ENCODE results near the gene GNLY.

Gene GNLY

GRCh38 chr2:85744741-85745601, 50.8 kb downstream of the GNLY start:
- peak in 4 of 14 donors; percentile 32 to 66 (median 44) for DNase-seq

GRCh38 chr2:85745619-85746018, 51.5 kb downstream of the GNLY start:
- no peak for DNase-seq

DNA sequence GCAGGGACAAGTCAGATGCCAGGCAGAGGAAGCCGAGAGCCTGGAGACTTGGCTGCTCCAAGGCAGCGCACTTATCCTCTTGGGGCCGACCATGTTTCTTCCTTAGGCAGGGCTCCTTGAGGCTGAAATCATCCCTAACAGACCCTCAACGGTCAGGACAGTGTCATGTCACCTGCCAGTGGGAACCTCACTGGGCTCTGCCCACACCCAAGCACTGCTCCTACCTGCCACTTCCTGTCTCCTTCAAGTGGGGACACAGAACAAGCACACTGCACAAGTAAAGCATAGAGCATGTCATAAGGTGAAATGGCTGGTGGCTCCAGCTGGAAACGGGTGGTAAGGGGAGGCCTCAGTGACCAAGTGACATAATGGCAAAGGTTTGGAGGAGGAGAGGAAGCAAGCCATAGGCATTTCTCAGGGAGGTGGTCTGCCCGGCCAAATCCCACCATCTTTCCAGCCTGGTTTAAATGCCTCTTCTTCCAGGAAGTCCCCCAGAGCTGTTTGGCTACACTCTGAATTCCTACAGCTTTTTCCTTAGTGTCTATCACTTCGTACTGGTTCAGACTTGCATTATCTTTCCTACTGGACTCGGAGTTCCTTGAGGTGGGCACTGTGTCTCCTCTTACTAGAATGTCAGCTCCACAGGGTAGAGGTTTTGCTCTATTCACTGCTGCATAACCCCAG, 52.3 kb downstream of the GNLY start:
- DNase-seq, result no peak

DNA sequence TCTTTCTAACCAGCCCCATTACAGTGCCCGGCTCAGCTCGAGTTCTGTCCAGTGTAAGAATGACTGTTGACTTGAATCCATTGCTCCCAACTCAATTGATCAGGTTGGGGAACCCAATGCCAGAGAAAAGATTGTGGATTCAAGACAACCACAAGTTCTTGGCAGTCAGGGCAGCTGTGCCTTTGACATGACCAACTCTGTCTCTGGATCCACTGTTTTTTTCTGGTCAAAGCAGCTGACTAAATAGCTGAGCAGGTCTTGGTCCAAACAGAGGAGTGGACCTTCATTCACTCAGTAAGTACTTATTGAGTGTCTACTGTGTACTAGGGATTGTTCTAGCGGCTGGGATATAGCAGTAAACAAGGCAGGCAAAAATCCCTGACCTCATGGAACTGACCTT, 53.3 kb downstream of the GNLY start:
- no peak for DNase-seq

- DNase-seq, result no peak
Measured at GRCh38 chr2:85748039-85748734, 54.0 kb downstream of the GNLY start.

Data from C1 segment of cervical spinal cord (tissue), 14 donors.